Activated T-helper 1 cell treated with anti-CD3 and anti-CD28 coated beads, Interleukin-2, amount 50 U/mL, for 16 hours (primary cell): Measurements from ENCODE around the gene CRISPLD2.

Experiments
- DNase-seq, 2 donors: peaks; one replicate each; pipeline ENCODE4 v3.0.0-alpha.2; 2020; ENCODE audit warnings: low read depth in 1 of 2, low spot score in 1 of 2

CRISPLD2 gene

DNA sequence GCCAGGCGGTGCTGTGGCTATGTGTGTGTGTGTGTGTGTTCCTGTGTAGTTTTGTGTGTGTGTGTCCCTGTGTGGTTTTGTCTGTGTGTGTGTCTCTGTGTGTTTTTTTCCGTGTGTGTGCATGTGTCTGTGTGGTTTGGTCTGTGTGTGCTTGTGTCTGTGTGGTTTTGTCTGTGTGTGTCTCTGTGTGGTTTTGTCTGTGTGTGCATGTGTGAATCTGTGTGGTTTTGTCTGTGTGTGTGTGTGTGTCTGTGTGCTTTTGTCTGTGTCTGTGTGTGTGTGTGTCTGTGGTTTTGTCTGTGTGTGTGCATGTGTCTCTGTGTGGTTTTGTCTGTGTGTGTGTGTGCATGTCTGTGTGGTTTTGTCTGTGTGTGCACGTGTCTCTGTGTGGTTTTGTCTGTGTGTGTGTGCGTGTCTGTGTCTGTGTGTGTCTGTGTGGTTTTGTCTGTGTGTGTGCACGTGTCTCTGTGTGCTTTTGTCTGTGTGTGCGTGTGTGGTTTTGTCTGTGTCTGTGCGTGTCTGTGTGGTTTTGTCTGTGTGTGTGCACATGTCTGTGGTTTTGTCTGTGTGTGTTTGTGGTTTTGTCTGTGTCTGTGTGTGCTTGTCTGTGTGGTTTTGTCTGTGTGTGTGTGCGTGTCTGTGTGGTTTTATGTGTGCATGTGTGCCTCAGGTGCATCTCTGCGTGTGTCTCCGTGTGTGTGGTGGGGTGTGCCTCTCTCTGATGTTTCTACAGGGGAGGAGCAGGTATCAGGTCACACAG lies 129.2 kb downstream of the CRISPLD2 start:
- no peak for DNase-seq

DNA sequence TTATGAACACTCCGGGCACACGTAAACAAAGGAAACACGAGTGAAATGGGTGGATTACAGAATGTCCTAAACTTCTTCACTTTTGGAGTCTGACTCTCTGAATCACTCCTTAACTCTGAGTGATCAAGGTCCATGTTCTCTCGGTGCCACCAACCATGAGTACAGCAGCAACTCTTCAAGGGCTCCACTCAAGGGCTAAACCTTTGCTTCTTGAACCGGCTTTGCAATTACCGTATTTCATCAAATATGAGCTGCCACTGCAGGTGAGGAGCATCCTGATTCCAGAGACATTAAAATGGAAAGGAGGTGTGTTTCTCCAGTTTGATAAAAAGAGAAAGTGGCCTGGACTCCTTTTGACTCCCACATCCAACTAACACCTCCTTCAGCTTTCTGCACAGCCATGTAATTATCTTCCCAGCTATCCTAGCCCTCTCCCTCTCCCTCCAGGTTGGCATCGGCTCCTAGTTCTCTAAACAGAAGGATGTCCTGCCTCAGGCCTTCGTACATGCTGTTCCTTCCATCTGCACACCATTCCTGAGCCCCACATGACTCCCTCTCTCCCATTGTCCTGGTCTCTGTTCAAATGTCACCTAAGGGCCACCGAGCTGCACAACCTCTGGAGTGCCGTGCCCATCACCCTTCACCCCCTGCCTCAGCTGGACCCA lies 130.1 kb downstream of the CRISPLD2 start:
- DNase-seq: no peak

DNA sequence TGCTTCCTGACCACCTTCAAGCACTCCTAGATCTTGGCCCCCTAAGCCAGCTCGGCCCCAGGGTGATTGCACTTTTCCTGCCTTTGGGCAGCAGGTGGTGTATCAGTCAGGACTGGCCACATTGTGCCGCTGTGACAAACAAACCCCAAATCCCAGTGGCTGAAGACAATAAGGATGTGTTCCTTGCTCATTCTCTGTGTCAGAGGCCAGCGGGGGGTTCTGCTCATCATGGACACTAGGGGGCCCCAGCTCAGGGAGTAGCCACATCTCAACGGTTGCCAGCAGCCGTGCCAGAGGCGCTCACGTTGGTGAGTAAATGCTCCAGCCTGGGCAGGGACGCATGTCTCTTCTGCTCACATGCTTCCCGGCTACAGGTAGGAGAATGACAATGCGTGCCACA lies 131.1 kb downstream of the CRISPLD2 start:
- no peak for DNase-seq

DNA sequence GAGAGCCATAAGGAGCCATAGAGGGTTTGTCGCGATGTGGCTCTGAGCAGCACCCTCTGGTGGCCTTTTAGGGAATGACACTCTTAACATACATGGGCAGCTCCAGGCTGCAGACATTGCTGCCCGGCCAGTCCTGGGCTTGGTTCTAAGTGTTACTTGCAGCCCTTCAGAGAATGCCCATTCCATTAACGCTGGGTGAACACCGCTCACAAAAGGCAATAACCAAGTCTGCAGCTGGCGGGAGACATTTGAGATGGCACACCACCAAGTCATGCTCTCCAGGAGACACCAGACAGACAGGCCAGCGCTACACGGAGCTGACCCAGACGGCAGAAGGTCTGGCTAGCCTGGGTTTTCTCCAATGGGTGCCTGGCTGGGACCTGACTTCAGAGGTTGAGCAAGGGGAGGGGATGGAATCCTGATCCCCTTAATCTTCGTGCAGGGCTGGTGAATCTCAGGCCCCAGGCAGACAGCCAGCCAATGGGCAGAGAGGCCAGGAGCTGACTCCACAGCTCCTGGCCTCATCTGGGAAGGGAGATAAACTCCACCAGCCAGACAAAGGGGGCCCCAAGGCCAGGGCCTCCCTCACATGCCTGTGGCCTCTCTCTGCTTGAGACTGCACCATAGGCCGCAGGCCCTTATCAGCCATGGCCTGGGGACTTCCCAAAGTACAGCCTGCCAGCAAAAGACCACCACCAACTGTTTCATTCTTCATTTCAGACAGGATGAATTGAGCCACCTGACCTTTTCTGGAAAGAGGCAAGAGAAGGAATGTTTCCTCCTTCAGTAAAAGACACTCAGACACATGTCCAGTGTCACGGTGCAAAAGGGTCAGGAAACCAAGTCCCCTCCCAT lies 132.8 kb downstream of the CRISPLD2 start:
- peak; percentile 35 to 47 for DNase-seq

DNA sequence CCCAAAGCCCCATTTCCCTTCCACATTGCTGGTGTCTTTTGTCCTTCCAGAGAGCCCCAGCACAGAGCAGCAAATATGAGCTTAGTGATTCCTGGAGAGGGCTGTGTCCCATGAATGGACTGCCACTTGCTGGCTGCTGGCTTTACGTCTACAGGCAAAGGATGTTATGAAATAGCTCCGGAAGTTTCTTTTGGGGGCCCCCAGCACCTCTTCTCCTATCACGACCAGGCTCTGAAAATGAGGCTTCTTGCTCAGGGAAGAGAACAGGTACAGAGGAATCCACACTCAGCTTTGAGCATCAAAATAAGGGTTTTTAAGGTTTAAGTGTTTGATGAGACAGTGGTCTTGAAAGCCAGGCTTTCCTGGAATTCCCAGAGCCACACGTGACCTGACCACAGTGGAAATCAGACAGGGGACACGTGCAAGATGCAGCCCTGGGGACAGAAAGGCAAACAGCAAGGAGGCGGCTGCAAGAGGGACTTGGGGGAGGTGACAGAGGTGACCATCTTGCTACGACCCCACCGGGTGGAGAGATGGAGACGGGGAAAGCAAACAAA lies 133.5 kb downstream of the CRISPLD2 start:
- DNase-seq: no peak

DNA sequence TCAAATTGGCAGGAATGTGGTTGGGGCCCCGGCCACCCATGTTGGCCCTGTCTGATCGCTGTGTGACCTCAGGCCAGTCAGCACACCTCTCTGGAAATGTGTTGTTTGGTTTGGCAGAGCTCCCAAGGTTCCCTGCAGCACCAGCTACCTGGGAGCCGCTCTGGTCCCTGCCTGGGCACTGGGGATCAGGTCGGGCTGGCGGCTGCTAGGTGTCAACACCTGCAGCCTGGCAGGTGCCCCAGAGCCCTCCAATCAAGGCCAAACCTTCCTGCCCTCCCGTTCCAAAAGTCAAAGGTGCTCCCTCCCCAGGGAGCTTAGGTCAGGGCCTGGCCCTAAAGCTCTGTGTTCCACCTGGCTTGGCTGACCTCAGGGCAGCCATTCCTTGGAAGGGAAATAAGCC lies 135.6 kb downstream of the CRISPLD2 start:
- no peak for DNase-seq

DNA sequence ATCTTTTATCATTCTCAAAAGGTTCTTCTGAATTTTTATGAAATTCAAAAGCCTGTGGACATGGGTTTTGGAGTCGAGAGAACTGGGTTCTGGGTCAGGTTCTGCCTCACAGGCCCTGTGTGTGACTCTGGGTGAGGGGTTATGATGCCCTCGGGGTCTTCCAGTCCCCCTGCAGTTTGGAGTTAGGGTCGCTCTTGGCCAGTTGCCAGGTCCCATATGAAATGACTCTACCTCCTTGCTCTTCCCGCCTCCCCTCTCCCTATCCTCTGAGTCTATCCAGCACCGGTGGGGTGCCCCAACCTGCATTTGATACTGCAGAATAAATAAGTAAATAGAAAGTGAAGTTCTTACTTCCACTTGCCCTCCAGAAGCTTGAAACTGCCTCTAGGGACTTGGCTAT lies 137.4 kb downstream of the CRISPLD2 start:
- DNase-seq: no peak

GRCh38 chr16:84957792-84958191 lies 138.0 kb downstream of the CRISPLD2 start:
- no peak for DNase-seq
